ENCODE measurements around the gene PCP4. TPM values are rescaled to one million over a fixed set of nuclear protein-coding genes. Genes with fewer than 3 reads are reported as not detected.

PCP4 gene
- total RNA-seq, 1 experiment from 2014 or later: 0.77 TPM

GRCh38 chr21:39818557-39818956 lies 48.7 kb upstream of the PCP4 start:
- H3K9me3 Mint-ChIP-seq: peaks cover 0 to 2% of the 10 kb centered on the region in 2 experiments; a peak in 3 of 5 replicates
- no peak overlapping the region for H3K4me3 Mint-ChIP-seq
- Histone ChIP-seq H3K79me2 (ENCODE audit: insufficient read depth, low read length) (no peaks in the 10 kb centered on the region), H3K79me1 (ENCODE audit: insufficient read depth, low read depth, low read length, poor library complexity, severe bottlenecking) (no peaks in the 10 kb centered on the region), H3T11ph (ENCODE audit: low read length) (no peak overlapping the region), H3K23ac (ENCODE audit: insufficient read length, low read depth, low read length) (no peak overlapping the region), H4K20me1 (ENCODE audit: control insufficient read depth, insufficient read depth, insufficient read length) (no peaks in the 10 kb centered on the region), H3K4me2 (ENCODE audit: insufficient read depth, insufficient read length, low read length) (no peak overlapping the region), H2BK20ac (ENCODE audit: low read depth, low read length, poor library complexity, severe bottlenecking) (no peak overlapping the region), H2AK5ac (ENCODE audit: insufficient read length, low read length) (no peak overlapping the region), H3K4me1 (ENCODE audit: insufficient read depth, low read length) (no peaks in the 10 kb centered on the region), H3K9me3 (ENCODE audit: control insufficient read depth, low read depth, low read length) (no peaks in the 10 kb centered on the region), H2BK5ac (ENCODE audit: insufficient read length, low read length) (no peak overlapping the region), H4K8ac (replicated peaks; ENCODE audit: insufficient read length, low read depth, low read length) (no peak overlapping the region), H3K56ac (ENCODE audit: insufficient read length, low read depth, low read length) (no peak overlapping the region), H3K9ac (ENCODE audit: extremely low read depth, insufficient read length, low read length) (no peak overlapping the region), H2BK15ac (ENCODE audit: low read depth, low read length) (no peak overlapping the region), H4K5ac (ENCODE audit: insufficient read length, low read depth, low read length) (no peak overlapping the region), H3K4ac (ENCODE audit: low read depth, low read length) (no peak overlapping the region), H3K27ac (ENCODE audit: insufficient read length, low read depth, low read length) (no peak overlapping the region), H3K27me3 (ENCODE audit: insufficient read depth, low read length) (no peaks in the 10 kb centered on the region), H2AFZ (ENCODE audit: low read length) (no peak overlapping the region), H3K14ac (ENCODE audit: insufficient read depth, low read length) (no peak overlapping the region), H3K18ac (ENCODE audit: insufficient read length, low read depth, low read length) (no peak overlapping the region), H2BK12ac (ENCODE audit: insufficient read length, low read depth, low read length) (no peak overlapping the region), H3K23me2 (ENCODE audit: insufficient read length, low read depth, low read length, poor library complexity, severe bottlenecking) (no peaks in the 10 kb centered on the region), H4K91ac (ENCODE audit: insufficient read length, low read depth, low read length) (no peak overlapping the region), H2BK120ac (ENCODE audit: low read depth, low read length, poor library complexity, severe bottlenecking) (no peak overlapping the region)
- H3K36me3 Mint-ChIP-seq (ENCODE audit: insufficient read depth in 1 of 3, low read depth in 3 of 3): peaks cover 0 to 3% (median 0%) of the 10 kb centered on the region in 3 experiments; a peak in 1 of 7 replicates
- TF ChIP-seq CTCF (conservative IDR thresholded peaks at IDR 0.05): no peak
- H3K27ac Mint-ChIP-seq: no peak overlapping the region
- peaks cover 0 to under 1% of the 10 kb centered on the region in 2 experiments; a peak in 1 of 4 replicates for H3K4me1 Mint-ChIP-seq
- H3K27me3 Mint-ChIP-seq (ENCODE audit: low read depth): no peaks in the 10 kb centered on the region
- WGBS (ENCODE audit: extremely low coverage, insufficient read length, low lambda C conversion rate): no CpG with 5 or more reads among the region's 2 CpGs
- DNase-seq: no peak

Measured in H9 (cell line).